DMS114 treated with DMSO at 0.1 percent for 48 hours (cell line): ENCODE measurements around the gene GGTLC2.
"Not testable (repeated sequence)": the region's sequence is repeated elsewhere in the genome, so short reads cannot be mapped to it uniquely, and the experiment has no call there.

Experiments
- DNase-seq: peaks from one replicate; lab custom pipeline; 2025; ENCODE audit not compliant: unreplicated experiment; lab: John Stamatoyannopoulos, UW

GGTLC2 gene

DNA sequence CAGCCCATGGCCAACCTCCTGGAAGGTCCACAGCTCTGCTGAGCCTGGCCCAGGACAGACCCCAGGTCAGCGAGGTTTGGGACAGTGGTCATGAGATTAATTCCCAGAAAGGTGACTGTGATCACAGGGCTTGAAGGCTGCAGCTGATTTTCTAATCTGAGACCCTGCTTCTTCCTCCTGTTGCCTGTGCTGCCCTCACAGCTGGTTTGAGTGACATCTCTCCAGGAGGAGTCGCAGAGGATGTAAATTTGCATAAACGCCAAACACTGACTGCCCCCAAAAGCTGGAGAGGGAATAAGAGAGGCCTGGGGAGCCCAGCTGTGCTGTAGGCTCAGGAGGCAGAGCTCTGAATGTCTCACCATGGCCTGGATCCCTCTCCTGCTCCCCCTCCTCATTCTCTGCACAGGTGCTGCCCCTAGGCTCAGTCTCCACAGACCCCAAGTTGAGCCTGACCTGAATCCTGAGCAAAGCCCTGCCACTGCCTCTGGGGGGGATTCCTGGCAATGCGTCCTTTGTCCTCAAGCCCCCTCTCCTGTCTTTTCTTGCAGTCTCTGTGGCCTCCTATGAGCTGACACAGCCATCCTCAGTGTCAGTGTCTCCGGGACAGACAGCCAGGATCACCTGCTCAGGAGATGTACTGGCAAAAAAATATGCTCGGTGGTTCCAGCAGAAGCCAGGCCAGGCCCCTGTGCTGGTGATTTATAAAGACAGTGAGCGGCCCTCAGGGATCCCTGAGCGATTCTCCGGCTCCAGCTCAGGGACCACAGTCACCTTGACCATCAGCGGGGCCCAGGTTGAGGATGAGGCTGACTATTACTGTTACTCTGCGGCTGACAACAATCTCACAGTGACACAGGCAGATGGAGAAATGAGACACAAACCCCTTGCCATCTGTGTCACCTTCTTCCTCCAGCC lies 23.8 kb downstream of the GGTLC2 start:
- DNase-seq, result no peak

- DNase-seq, result no peak
Measured at GRCh38 chr22:22669093-22669492, 24.7 kb downstream of the GGTLC2 start.

- no peak for DNase-seq
Measured at GRCh38 chr22:22670076-22670795, 25.8 kb downstream of the GGTLC2 start.

- no peak for DNase-seq
Measured at GRCh38 chr22:22671506-22671905, 27.1 kb downstream of the GGTLC2 start.

- no peak for DNase-seq
Measured at GRCh38 chr22:22673099-22673498, 28.7 kb downstream of the GGTLC2 start.

DNA sequence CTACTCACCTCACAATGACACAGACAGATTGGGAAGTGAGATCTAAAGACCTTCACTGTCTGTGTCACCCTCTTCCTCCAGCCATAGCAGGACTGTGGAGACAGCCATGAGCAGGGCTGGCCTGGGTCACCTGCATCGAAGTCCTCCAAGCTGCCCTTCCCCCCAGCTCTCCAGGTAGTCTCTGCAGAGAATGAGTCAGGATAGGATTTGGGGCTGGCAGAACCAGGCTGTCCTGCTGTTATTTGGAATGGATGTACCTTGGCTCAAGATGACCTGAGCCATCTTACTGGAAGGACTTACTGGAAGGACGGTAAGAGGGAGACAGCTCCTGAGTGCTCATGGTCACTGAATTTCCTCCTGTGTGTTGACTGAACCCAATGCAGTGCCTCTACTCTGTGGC lies 29.2 kb downstream of the GGTLC2 start:
- DNase-seq, result no peak

- no peak for DNase-seq
Measured at GRCh38 chr22:22674467-22674866, 30.1 kb downstream of the GGTLC2 start.

GRCh38 chr22:22678970-22679369 lies 34.6 kb downstream of the GGTLC2 start:
- no peak for DNase-seq

- DNase-seq, result no peak
Measured at GRCh38 chr22:22680396-22680795, 36.0 kb downstream of the GGTLC2 start.

DNA sequence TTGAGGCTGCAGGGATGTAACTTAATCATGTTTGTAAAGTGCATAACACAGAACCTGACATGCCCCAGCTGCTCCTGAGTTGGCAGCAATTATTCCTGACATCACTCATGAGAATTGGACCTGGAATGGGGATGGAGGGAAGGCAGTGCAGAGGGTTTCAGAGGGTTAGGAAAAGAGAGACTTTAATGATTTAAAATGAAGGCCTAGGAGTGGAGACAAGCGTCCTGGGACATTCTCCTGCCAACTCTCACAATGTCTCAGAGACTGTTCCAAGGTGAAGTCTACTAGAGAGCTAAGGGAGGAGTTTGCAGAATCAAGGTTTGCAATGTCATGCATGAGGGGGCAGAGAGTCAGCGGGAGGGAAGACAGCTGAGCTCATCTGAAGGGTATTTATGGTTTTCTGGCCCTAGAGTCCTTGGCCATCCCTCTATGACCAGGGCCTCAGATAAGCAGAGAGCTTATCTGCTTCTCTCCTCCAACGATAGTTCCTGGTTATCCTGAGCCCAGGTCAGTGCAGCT lies 36.9 kb downstream of the GGTLC2 start:
- DNase-seq, result no peak

DNA sequence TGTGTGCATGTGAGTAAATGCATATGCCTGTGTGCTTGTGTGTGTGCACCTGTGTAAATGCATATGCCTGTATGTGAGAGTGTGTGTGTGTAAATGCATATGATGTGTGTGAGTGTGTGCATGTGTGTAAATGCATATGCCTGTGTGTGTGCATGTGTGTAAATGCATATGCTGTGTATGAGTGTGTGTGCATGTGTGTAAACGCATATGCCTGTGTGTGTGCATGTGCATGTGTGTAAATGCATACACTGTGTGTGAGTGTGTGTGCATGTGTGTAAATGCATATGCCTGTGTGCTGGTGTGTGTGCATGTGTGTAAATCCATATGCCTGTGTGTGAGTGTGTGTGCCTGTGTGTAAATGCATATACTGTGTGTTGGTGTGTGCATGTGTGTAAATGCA lies 37.8 kb downstream of the GGTLC2 start:
- DNase-seq, result no peak

- no peak for DNase-seq
Measured at GRCh38 chr22:22682807-22683667, 38.6 kb downstream of the GGTLC2 start.

DNA sequence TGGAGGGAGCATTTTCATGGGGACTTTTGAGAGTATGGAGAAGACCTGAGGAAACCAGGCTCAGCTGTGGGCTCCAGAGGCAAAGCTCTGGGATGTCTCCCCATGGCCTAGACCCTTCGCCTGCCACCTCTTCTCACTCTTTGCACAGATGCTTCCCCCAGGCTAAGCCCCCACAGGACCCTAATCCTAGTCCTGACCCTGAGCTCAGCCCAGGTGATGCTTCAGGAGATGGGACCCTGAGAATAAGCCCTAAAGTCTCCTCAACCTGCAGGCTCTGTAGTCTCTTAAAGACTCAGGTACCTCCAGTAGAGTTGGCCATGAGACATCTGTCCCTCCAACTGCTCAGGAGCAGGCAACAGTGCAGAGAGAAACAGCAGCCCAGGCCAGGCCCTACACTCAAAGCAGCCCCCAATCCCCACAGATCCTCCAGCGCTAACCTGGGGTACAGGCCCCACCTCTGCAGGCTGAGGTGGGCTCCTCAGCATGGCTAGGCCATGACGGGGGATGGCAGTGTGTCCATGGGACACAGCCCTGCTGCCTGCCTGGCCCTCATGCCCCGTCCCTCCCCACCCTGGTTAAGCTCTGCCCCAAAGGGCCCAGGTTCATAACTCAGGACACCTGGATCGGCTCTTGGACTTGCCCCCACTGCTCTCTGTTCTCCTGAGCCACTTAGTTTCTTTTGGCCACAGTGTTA lies 39.4 kb downstream of the GGTLC2 start:
- DNase-seq, result no peak

DNA sequence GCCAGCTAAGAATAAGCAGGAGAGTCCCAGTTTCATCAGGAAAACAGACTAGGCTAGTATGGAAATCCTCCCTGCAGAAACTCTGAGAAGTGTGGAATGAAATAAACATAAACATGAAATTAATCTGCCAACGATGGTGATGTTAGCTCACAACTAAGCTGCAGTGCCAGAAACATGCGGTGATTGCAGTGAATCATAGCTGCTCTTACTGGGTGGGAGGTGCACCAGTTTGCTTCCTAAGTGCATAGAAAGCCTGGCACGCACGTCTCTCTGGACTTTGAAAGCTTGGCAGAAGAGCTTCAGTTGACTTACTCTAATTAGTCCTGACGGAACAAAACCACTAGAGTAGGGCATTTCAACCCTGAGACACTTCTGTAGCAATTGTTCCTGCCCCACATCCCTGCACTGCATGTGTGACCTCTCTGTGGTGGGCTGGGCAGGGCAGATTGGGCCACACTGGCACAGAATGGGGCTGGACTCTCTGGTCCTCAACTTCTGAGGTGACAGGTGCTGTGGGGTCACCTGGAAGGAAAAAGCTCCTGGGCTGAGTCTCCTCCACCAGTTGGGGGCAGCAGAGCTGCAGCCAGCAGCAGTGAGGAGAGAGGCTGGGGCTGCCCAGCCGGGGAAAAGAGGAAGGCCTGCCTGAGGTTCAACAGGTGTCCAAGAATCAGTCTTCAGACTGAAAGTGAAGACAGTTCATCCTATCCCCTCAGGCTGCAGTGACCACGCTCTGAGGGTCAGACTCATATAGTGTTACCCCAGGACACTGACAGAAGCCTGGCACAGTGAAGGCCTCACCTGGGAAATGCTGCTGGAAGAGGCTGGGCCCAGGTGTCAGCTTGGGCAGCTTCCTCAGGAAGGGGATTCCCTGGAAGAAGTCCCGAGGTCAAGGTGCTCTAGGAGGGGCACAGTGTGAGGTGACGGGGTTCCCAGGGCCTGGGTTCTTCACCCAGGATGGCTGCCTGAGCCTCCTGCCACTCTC lies 40.5 kb downstream of the GGTLC2 start:
- DNase-seq, result no peak

- DNase-seq, result no peak
Measured at GRCh38 chr22:22685586-22685985, 41.2 kb downstream of the GGTLC2 start.

- not testable (repeated sequence) for DNase-seq
Measured at GRCh38 chr22:22686202-22687115, 42.0 kb downstream of the GGTLC2 start.

DNA sequence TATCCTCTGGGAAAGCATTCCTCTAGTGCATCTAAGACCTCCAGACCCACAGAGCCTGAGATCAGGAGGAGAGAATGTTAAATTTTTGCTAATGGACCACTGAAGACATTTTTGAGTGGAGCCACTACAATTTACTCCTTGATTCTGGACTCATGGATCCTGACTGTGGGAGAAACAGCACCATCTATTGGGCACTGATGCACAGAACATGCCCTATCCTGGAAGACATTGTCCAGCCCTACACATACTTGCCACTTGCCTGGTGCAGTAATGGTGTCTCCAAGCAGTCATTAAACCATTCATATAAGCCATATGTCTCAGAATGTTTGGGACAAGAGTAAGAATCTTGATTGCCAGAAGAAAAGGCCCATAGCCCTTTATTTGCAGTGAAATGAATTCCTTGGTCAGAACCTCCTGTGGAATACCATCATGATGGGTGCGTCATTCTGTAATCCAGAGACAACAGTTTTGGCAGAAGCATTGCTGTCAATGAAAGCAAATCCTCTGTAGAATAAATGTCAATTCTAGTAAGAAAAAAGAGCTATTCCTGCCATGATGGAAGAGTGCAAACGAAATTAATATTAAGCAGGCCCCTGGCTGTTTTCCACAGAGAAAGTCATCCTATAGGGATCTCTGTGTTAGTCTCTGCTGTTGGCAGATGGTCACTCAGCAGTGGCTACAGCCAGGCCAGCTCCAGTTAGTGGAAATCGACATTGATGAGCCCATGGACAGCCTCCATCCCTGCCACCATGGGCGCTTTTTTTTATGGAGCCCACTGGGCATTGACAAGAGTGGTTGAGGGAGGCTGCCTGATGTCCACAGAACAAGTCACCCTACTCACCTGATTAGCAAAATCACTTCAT lies 43.5 kb downstream of the GGTLC2 start:
- peak; percentile 27 for DNase-seq
